ENCODE results near the gene MAPK12.

Gene MAPK12

DNA sequence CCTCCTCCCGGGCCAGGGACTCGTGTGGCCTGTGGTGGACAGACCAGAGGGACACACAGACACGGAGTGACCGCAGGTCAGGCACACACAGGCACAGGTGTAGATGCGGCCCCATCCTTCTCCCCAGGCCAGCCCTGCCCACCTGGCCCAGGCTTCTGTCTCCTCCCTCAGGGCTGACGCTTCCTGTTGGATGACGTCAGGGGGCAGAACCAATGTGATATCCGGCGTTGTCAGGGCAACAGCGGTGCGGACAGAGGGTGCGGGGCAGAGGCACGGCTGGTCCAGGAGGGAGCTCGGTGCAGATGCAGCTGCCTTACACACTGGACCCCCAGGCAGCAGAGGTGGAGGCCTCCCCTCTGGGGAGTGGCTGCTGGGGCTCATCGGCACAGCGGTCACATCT lies 13.7 kb downstream of the MAPK12 start:
- TF ChIP-seq, protein P1, sequence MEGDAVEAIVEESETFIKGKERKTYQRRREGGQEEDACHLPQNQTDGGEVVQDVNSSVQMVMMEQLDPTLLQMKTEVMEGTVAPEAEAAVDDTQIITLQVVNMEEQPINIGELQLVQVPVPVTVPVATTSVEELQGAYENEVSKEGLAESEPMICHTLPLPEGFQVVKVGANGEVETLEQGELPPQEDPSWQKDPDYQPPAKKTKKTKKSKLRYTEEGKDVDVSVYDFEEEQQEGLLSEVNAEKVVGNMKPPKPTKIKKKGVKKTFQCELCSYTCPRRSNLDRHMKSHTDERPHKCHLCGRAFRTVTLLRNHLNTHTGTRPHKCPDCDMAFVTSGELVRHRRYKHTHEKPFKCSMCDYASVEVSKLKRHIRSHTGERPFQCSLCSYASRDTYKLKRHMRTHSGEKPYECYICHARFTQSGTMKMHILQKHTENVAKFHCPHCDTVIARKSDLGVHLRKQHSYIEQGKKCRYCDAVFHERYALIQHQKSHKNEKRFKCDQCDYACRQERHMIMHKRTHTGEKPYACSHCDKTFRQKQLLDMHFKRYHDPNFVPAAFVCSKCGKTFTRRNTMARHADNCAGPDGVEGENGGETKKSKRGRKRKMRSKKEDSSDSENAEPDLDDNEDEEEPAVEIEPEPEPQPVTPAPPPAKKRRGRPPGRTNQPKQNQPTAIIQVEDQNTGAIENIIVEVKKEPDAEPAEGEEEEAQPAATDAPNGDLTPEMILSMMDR (IDR thresholded peaks at IDR 0.05) = no peak

DNA sequence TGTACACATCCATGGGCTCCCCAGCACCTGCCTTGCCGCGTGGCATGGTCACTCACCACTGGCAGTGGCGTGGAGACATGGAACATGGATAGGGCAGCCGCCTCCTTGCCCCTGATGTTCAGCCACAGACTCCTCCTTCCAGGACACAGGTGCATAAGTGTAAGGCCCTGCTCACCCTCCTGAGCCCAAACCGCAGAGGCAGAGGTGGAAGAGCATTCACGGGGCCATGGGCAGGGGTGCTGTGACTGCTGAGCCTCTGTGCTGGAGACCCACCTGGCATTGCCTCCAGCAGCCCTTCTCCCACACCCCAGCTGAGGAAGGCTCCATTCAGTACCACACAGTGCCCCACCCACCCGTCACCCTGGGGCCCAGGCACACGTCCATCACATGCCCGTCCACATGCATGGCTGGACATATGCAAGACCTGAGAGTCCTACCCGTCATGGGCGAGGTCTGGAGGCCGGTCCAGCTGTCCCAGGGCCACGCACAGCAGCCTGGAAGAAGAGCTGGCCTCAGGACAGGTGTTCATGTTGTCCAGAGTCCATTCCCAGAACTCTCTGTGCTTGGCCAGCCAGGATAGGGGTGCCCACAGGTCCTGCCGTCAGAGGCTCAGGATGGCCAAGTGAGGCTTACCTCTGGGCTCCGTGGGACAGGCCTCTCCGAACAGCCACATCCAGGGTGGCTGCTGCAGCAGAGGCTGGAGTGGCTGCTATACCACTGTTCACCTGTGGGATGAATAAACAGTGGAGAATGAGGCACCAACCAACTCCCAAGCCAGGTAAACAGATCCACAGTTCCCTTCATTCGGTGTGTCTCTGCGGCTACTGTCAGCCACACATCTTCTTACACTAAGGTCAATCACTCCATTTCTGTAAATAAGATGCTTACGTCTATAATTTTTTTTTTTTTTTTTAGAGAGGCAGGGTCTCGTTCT lies 15.0 kb downstream of the MAPK12 start:
- TF ChIP-seq, protein P1 (IDR thresholded peaks at IDR 0.05) = no peak

DNA sequence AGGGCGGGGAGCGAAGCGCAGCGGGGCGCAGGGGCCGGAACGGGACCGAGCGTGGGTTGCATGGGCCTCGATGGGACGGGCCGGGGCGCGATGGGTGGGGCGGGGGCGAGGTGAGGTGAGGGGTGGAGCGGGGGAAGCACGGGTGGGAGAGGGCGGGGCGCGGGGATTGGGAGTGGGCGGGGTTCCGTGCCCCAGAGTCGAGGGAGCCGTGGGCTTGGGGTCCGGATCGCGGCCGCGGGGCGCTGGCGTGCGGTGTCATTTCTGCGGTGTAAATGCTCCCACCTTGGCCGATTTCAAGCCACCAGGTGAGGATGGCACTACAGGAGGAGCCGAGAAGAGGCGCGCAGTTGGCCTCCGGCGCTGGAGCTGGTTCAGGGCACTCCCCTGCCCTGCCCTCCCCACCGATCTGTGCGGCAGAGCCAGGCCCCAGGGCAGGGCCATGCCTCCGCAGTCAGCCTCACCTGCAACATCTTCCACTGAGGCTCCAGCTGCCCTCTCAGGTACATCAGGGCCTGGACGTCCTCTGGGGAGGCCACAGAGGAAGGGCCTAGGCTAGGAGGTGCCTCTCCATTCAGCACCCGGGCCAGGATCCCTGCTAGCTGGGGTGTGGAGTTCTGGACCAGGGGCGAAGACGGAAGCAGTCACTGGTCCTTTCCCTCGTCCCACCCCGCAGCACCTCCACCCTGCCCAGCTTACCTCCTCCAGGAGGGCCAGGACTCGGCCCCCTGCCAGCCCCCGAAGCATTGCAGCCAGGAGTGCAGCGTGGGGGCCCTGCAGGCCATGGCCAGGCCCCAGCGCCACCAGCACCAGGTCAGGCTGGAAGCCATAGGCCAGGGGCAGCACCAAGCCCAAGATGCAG lies 16.0 kb downstream of the MAPK12 start:
- TF ChIP-seq, protein P1 (IDR thresholded peaks at IDR 0.05) = no peak

DNA sequence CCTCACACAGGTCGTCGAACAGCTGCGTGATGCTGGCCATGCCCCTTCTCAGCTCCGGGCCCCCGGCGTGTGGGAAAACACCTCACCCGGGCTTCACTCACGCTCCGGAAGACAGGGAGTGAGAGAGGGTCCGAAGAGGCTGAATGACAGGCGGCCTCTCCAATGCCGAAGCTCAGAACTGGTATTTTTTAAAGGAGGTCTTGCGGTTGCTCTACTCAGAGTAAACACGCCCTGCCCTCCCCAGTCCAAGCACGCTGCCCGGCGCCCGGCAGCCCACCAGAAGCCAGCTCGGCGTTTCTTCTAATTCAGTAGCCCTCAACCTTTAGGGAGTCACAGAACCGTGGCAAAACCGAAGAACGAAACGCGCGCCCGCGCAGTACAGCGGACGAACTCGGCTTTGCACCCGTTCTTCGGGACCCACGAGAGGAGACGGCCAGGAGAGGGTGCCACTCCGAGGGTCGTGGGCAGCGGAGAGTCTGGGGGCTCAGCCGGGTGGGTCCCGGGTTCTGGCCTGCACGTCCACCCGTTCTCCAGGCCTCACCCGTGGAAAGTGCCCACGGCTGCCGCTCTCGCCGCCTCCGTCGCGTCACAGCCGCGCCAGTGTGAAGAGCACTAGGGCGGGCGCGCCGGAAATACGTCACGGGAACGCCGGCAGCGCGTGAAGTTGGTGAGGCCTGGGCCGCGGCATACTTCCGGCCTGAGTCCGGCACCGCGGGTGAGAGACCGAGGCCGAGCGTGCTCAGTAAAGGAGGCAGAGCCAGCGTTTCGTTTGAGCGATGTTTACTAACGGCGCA lies 16.9 kb downstream of the MAPK12 start, which contains the start of gene TUBGCP6:
Gene TUBGCP6 (minus strand): TSS at position 604 of the 794 bp plus-strand sequence. CDS start 564 bp downstream, at position 40.
- TF ChIP-seq, protein P1 (IDR thresholded peaks at IDR 0.05) = no peak

DNA sequence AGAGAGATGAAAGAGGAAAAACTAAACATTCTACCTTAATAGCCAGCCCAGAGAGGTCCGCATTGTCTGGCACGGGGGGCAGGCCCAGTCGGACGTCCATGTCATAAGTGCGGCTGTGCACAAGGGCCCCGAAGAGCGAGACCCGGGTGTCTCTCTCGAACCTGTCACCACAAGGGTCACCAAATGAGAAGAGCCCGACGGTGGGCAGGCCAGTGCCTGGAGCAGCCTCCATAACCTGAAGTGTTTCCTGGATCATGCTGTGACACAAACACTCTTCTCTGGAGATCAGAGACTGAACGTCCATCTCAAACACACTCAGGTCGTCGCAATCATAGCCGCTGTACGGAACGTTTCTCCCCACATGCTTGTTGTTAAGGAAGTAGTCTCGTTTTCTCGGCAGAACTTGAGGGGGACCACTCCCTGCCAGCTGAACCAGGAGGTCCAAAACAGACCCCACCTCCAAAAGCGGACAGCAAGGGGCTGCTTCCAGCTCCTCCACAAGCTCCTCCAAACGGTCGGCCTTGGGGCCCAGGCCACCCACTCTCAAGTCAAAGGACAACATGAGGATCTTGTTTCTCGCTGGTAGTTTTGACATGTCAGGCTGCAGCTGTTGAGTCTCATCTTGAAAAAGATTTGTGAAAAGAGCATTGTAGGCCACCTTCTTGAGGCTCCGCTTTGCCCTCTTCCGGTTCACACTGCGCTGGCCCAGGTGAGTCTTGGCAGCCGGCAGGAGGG lies 17.6 kb downstream of the MAPK12 start:
- TF ChIP-seq, protein P1 (IDR thresholded peaks at IDR 0.05) = no peak

DNA sequence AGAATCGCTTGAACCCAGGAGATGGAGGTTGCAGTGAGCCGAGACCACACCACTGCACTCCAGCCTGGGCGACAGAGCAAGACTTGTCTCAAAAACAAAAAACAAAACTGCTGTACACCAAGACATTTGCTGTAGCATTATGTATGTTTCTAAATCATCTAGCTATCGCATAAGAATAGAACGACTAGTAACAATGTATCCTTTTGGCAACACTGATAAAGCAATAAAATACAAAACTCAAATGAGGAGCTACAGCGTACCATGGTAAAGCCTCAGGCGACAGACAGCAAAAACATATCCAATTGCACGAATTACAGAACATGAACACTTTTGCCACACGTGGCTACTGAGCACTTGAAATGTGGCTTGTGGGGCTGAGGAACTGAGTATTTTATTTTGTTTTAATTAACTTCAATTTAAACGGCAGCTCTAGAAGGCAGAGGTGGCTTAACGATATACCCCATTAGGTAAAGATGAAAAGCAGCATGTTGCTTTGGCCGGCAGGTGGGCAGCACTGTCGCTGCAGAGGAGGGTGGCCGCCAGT lies 19.0 kb downstream of the MAPK12 start:
- TF ChIP-seq, protein P1 (IDR thresholded peaks at IDR 0.05) = no peak

Measured in LNCAP (cell line).